Ishikawa (cell line): ENCODE measurements around the gene PLEKHH1.

Experiments
- CEBPB ChIP-seq: IDR thresholded peaks from 2 replicates; pipeline ENCODE4 v1.6.1; 2012
- CREB1 ChIP-seq: IDR thresholded peaks from 2 replicates; pipeline ENCODE4 v1.6.1; 2012; ENCODE audit warnings: low read depth
- EP300 ChIP-seq: IDR thresholded peaks from 2 replicates; pipeline ENCODE4 v1.6.1; 2012; ENCODE audit warnings: borderline replicate concordance
- FOXM1 ChIP-seq: IDR thresholded peaks from 2 replicates; pipeline ENCODE4 v1.6.1; 2012; ENCODE audit warnings: low read depth, borderline replicate concordance
- MAX ChIP-seq: IDR thresholded peaks from 2 replicates; pipeline ENCODE4 v1.6.1; 2012
- NFIC ChIP-seq: IDR thresholded peaks from 2 replicates; pipeline ENCODE4 v1.6.1; 2012
- RAD21 ChIP-seq: IDR thresholded peaks from 2 replicates; pipeline ENCODE4 v1.6.1; 2012; ENCODE audit warnings: low read depth
- REST ChIP-seq: IDR thresholded peaks from 2 replicates; pipeline ENCODE4 v1.6.1; 2012; ENCODE audit warnings: low read depth, mild to moderate bottlenecking
- TAF1 ChIP-seq: IDR thresholded peaks from 2 replicates; pipeline ENCODE4 v1.6.1; 2012; ENCODE audit warnings: low read depth, mild to moderate bottlenecking
- TCF12 ChIP-seq: IDR thresholded peaks from 2 replicates; pipeline ENCODE4 v1.6.1; 2012; ENCODE audit warnings: low read depth
- TEAD4 ChIP-seq: IDR thresholded peaks from 2 replicates; pipeline ENCODE4 v1.6.1; 2012
- YY1 ChIP-seq: IDR thresholded peaks from 2 replicates; pipeline ENCODE4 v1.6.1; 2012; ENCODE audit warnings: low read depth

- no peak for TF ChIP-seq EP300
- TF ChIP-seq TAF1, result no peak
- no peak for TF ChIP-seq TCF12
- no peak for TF ChIP-seq FOXM1
- TF ChIP-seq MAX, result no peak
- no peak for TF ChIP-seq TEAD4
- TF ChIP-seq YY1, result no peak
- TF ChIP-seq REST, result no peak
- TF ChIP-seq CREB1, result no peak
- TF ChIP-seq CEBPB, result no peak
- no peak for TF ChIP-seq RAD21
- TF ChIP-seq NFIC, result no peak
Observed at GRCh38 chr14:67554341-67554740, 21.3 kb downstream of the PLEKHH1 start.
